Mucosa of gallbladder (tissue), 1 donor: Measurements from ENCODE around the gene WRAP53. TPM values are rescaled to one million over a fixed set of nuclear protein-coding genes. Genes with fewer than 3 reads are reported as not detected.
"Not testable (repeated sequence)": the region's sequence is repeated elsewhere in the genome, so short reads cannot be mapped to it uniquely, and the experiment has no call there.

Experiments
- DNase-seq: peaks from one replicate; pipeline ENCODE4 v3.0.0-alpha.2; 2020; ENCODE audit warnings: low spot score
- total RNA-seq: library from RNA; stranded (reverse); gene quantifications from one replicate; pipeline ENCODE4 v1.2.1, GENCODE V29; 2021
- donor health status: DM: no; HTN: no; CAD: no.

The WRAP53 gene
- total RNA-seq, result 9.0 TPM

GRCh38 chr17:7687908-7688807, at the start of gene WRAP53:
WRAP53 (plus strand) TSS chr17:7688477; CDS start chr17:7688649, 172 bp downstream.
- peak; percentile 98 for DNase-seq

GRCh38 chr17:7640783-7641182, 47.5 kb upstream of the WRAP53 start:
- DNase-seq, result no peak

GRCh38 chr17:7641635-7642034, 46.6 kb upstream of the WRAP53 start:
- not testable (repeated sequence) for DNase-seq

GRCh38 chr17:7644775-7645174, 43.5 kb upstream of the WRAP53 start:
- DNase-seq, result no peak

GRCh38 chr17:7646457-7646856, 41.8 kb upstream of the WRAP53 start:
- DNase-seq, result no peak

GRCh38 chr17:7647018-7647417, 41.3 kb upstream of the WRAP53 start:
- no peak for DNase-seq

- peak; percentile 58 for DNase-seq
These were observed 37.7 kb upstream of the WRAP53 start, which contains the start of gene ATP1B2 for GRCh38 chr17:7650509-7651096. ATP1B2 (plus strand) TSS chr17:7650926; CDS start chr17:7651519, 593 bp downstream.

- no peak for DNase-seq
These were observed 37.1 kb upstream of the WRAP53 start for GRCh38 chr17:7651097-7651664.

- DNase-seq, result no peak
These were observed 36.5 kb upstream of the WRAP53 start for GRCh38 chr17:7651665-7652387.

- DNase-seq, result no peak
These were observed 35.6 kb upstream of the WRAP53 start for GRCh38 chr17:7652388-7653356.

GRCh38 chr17:7654832-7655540, 33.3 kb upstream of the WRAP53 start:
- DNase-seq, result no peak

GRCh38 chr17:7655541-7655840, 32.8 kb upstream of the WRAP53 start:
- DNase-seq, result no peak

GRCh38 chr17:7656958-7657609, 31.2 kb upstream of the WRAP53 start:
- peak; percentile 19 for DNase-seq

- DNase-seq, result no peak
These were observed 20.4 kb upstream of the WRAP53 start for GRCh38 chr17:7667656-7668406.

- no peak for DNase-seq
These were observed 19.8 kb upstream of the WRAP53 start for GRCh38 chr17:7668482-7668881.

GRCh38 chr17:7673239-7673638, 15.0 kb upstream of the WRAP53 start:
- no peak for DNase-seq

- no peak for DNase-seq
These were observed 13.3 kb upstream of the WRAP53 start for GRCh38 chr17:7674934-7675333.

- no peak for DNase-seq
These were observed 11.7 kb upstream of the WRAP53 start for GRCh38 chr17:7676533-7676932.
